Pancreas (tissue), 10 donors: Measurements from ENCODE around the gene MTMR10. TPM values are rescaled to one million over a fixed set of nuclear protein-coding genes. Genes with fewer than 3 reads are reported as not detected.

ENCODE experiments used
- ATAC-seq, 4 donors: fragments of 200-7000 bp; cut with Tn5 transposase; one replicate each; pipeline versions ENCODE4 v1.8.0 to v1.9.1; 2020; ENCODE audit warnings: mild to moderate bottlenecking in 4 of 4, moderate library complexity in 4 of 4
- DNase-seq, 6 donors: peaks; one replicate each; pipeline ENCODE4 v3.0.0-alpha.2; 2020
- FAIRE-seq: peaks from 2 replicates; lab custom pipeline; 2012; peaks lifted over from hg19 to GRCh38; lab: Jason Lieb, UNC
- H3K27ac ChIP-seq, 4 donors: fragments of 200-600 bp; sonication (generic); 1 replicate in 3 of 4; 2 replicates in 1 of 4; pipeline versions ENCODE4 v1.5.0 to v1.8.0; 2020
- H3K27me3 ChIP-seq, 4 donors: fragments of 200-600 bp; one replicate each; pipeline ENCODE4 v1.8.0; 2021
- H3K36me3 ChIP-seq, 3 donors: fragments of 200-600 bp; sonication (generic) in 1 of 3; one replicate each; pipeline versions ENCODE4 v1.5.0 to v1.8.0; 2020 to 2021
- H3K4me1 ChIP-seq, 3 donors: fragments of 200-600 bp; one replicate each; pipeline ENCODE4 v1.8.0; 2021
- H3K4me3 ChIP-seq, 4 donors: fragments of 200-600 bp; sonication (generic) in 2 of 4; one replicate each; pipeline versions ENCODE4 v1.5.0 to v1.8.0; 2020 to 2021
- H3K9me3 ChIP-seq, 4 donors: fragments of 200-600 bp; one replicate each; pipeline ENCODE4 v1.8.0; 2021
- CTCF ChIP-seq, 4 donors: fragments of 200-600 bp; sonication (generic) in 3 of 4; IDR thresholded peaks; one replicate each; pipeline versions ENCODE4 v1.5.0 to v1.8.0; 2021; ENCODE audit warnings: antibody characterized with exemption in 4 of 4
- WGBS, 2 donors: extraction: QIAGEN DNeasy Blood & Tissue Kit; methylation state at CpG; one replicate each; pipeline ENCODE4 v1.1.7; 2013; 5-methylcytosine and 5-hydroxymethylcytosine counted together
- intact Hi-C, 3 donors: fragments of 100-400 bp; cut with DNase I; formaldehyde crosslinking; loops; one replicate each; pipeline versions ENCODE4 v1.11.1 to v1.14.2; 2022
- polyA plus RNA-seq, 2 donors: library from polyadenylated mRNA; stranded (reverse); fragments of 200-250 nt; gene quantifications; one replicate each; pipeline ENCODE4 v1.2.3, GENCODE V29; 2013
- total RNA-seq, 6 donors: library from RNA; stranded (reverse); fragmentation: NEBNext Ultra II Directional in 4 of 6; extraction: Animal tissue kit (Norgen Biotek cat#: 25700) in 4 of 6; gene quantifications; one replicate each; pipeline versions ENCODE4 v1.2.1 to v1.2.4, GENCODE V29; 2021 to 2023
- donor health status: healthy with polysubstance abuse.
- donor health status: DM: no; HTN: no; CAD: no; lungs with moderate emphysema.
- donor health status: DM: no; HTN: no; CAD: no.
- donor health status: control.
- donor health status: control.
- donor health status: Bipolar disorder and iron deficiency.
- donor health status: DM: yes; HTN: yes; CAD: no.
- donor health status: DM: no; HTN: no; CAD: no.
- donor health status: DM: no; HTN: no; CAD: no.
- donor health status: DM: yes; HTN: yes; CAD: no.

The MTMR10 gene
- total and polyA plus RNA-seq, 8 donors, result 7.5 to 18.9 (median 12.0) TPM

GRCh38 chr15:31036783-31037182 lies 45.4 kb upstream of the MTMR10 start:
- ATAC-seq (no peak), FAIRE-seq (no peak), DNase-seq (no peak)
- Histone ChIP-seq H3K36me3 (no peaks in the 10 kb centered on the region), H3K9me3 (no peaks in the 10 kb centered on the region), H3K27ac (no peak overlapping the region), H3K4me3 (no peak overlapping the region), H3K4me1 (no peaks in the 10 kb centered on the region), H3K27me3 (no peaks in the 10 kb centered on the region)
- intact Hi-C loops, result no loop called here
- WGBS, 2 donors, result 81 to 86% methylated on average over 9 of the region's 9 CpGs
- no peak for TF ChIP-seq CTCF (IDR thresholded peaks at IDR 0.05)

- FAIRE-seq, result no peak
- H3K36me3 ChIP-seq, result no peaks in the 10 kb centered on the region
- H3K27ac ChIP-seq, result no peak overlapping the region
- H3K9me3 ChIP-seq, result no peaks in the 10 kb centered on the region
- WGBS, 2 donors, result 83 to 85% methylated on average over 7 of the region's 7 CpGs
- no peak for ATAC-seq
- intact Hi-C loops, result no loop called here
- H3K4me1 ChIP-seq, result no peaks in the 10 kb centered on the region
- H3K27me3 ChIP-seq, result no peaks in the 10 kb centered on the region
- no peak for TF ChIP-seq CTCF (IDR thresholded peaks at IDR 0.05)
- DNase-seq, result no peak
- no peak overlapping the region for H3K4me3 ChIP-seq
These were observed 44.2 kb upstream of the MTMR10 start for GRCh38 chr15:31035610-31036009.

GRCh38 chr15:31034152-31034551 lies 42.7 kb upstream of the MTMR10 start:
- WGBS, 2 donors, result 25 to 31% methylated on average over 4 of the region's 4 CpGs
- no peak for DNase-seq
- intact Hi-C loops, result no loop called here

GRCh38 chr15:31032961-31033371 lies 41.5 kb upstream of the MTMR10 start:
- Histone ChIP-seq H3K4me3 (no peak overlapping the region), H3K27me3 (no peaks in the 10 kb centered on the region), H3K4me1 (no peaks in the 10 kb centered on the region), H3K27ac (no peak overlapping the region), H3K9me3 (no peaks in the 10 kb centered on the region), H3K36me3 (no peaks in the 10 kb centered on the region)
- TF ChIP-seq CTCF (IDR thresholded peaks at IDR 0.05), result no peak
- no peak for FAIRE-seq
- 38 to 41% methylated on average over 5 of the region's 5 CpGs for WGBS, 2 donors
- ATAC-seq, result no peak
- intact Hi-C loops, result no loop called here
- no peak for DNase-seq

More at GRCh38 chr15:31034152-31034551, 42.7 kb upstream of the MTMR10 start:
- Histone ChIP-seq H3K27ac (no peak overlapping the region), H3K36me3 (no peaks in the 10 kb centered on the region), H3K4me3 (no peak overlapping the region), H3K9me3 (no peaks in the 10 kb centered on the region), H3K4me1 (no peaks in the 10 kb centered on the region), H3K27me3 (no peaks in the 10 kb centered on the region)
- ATAC-seq (no peak), FAIRE-seq (no peak)
- TF ChIP-seq CTCF (IDR thresholded peaks at IDR 0.05), result no peak

- DNase-seq, result no peak
- Histone ChIP-seq H3K27ac (no peak overlapping the region), H3K27me3 (no peaks in the 10 kb centered on the region), H3K4me3 (no peak overlapping the region), H3K36me3 (no peaks in the 10 kb centered on the region), H3K4me1 (no peaks in the 10 kb centered on the region), H3K9me3 (no peaks in the 10 kb centered on the region)
- ATAC-seq, result no peak
- WGBS, 2 donors, result 77 to 81% methylated on average over 3 of the region's 3 CpGs
- TF ChIP-seq CTCF (IDR thresholded peaks at IDR 0.05), result no peak
- intact Hi-C loops, result no loop called here
- FAIRE-seq, result no peak
These were observed 40.1 kb upstream of the MTMR10 start for GRCh38 chr15:31031471-31032067.
